WI38 (cell line): ENCODE measurements around the gene CCDC27.

Source experiments
- H3K4me3 ChIP-seq: 2 replicates; pipeline ENCODE4 v1.5.1; 2011; ENCODE audit warnings: low read depth, mild to moderate bottlenecking, control low read depth, low read length
- TF ChIP-seq, protein P1 (sequence below): IDR thresholded peaks from 2 replicates; pipeline ENCODE4 v1.5.1; 2012; ENCODE audit warnings: low read depth, mild to moderate bottlenecking, control low read depth, low read length

Gene CCDC27

DNA sequence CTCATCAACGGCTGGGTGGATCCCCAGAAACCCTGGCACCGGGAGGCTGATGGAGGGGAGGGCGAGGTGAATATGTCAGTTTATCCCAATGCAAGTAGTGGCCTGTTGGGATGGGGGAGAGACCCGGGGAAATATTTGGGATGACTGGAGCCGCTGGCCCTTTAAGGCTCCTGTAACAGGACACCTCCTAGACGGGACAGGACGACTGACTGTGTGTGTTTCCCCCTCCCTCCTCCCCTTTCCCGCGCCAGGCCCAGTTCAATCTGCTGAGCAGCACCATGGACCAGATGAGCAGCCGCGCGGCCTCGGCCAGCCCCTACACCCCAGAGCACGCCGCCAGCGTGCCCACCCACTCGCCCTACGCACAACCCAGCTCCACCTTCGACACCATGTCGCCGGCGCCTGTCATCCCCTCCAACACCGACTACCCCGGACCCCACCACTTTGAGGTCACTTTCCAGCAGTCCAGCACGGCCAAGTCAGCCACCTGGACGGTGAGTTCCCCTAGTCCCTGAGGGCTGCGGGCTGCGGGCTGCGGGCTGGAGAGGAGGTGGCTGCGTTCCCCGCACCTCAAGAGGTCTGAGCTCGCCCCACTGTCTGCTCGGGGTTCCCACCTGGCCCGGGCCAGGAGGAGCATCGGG is 44.8 kb upstream of the CCDC27 start:
- TF ChIP-seq, protein P1, sequence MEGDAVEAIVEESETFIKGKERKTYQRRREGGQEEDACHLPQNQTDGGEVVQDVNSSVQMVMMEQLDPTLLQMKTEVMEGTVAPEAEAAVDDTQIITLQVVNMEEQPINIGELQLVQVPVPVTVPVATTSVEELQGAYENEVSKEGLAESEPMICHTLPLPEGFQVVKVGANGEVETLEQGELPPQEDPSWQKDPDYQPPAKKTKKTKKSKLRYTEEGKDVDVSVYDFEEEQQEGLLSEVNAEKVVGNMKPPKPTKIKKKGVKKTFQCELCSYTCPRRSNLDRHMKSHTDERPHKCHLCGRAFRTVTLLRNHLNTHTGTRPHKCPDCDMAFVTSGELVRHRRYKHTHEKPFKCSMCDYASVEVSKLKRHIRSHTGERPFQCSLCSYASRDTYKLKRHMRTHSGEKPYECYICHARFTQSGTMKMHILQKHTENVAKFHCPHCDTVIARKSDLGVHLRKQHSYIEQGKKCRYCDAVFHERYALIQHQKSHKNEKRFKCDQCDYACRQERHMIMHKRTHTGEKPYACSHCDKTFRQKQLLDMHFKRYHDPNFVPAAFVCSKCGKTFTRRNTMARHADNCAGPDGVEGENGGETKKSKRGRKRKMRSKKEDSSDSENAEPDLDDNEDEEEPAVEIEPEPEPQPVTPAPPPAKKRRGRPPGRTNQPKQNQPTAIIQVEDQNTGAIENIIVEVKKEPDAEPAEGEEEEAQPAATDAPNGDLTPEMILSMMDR, result no peak
- no peak overlapping the region for H3K4me3 ChIP-seq

- H3K4me3 ChIP-seq, result no peak overlapping the region
- TF ChIP-seq, protein P1, result no peak
Measured at GRCh38 chr1:3707939-3708328, 44.3 kb upstream of the CCDC27 start.

DNA sequence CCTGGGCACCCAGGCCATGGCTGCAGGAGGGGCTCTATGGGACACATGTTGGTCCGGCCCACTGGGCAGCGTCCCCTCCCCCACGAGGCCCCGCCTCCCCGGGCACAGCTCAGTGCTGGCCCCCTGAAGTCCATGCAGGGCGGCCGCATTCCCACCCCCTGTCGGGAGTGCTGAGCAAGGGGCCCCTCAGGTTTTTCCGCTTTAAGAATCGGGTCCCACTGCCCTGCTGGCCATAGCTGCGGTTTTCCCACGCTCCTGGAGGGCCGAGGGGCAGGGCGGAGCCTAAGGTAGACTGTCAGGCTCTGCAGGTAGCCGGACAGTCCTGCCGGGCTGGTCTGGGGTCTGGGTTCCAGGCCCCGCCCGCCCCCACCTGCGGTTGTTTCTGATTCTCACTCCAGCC is 43.5 kb upstream of the CCDC27 start:
- TF ChIP-seq, protein P1, result no peak
- no peak overlapping the region for H3K4me3 ChIP-seq

GRCh38 chr1:3710251-3710650 is 42.0 kb upstream of the CCDC27 start:
- no peak overlapping the region for H3K4me3 ChIP-seq
- TF ChIP-seq, protein P1, result no peak

- H3K4me3 ChIP-seq, result no peak overlapping the region
- TF ChIP-seq, protein P1, result no peak
Measured at GRCh38 chr1:3711381-3711779, 40.9 kb upstream of the CCDC27 start.

GRCh38 chr1:3711780-3712451 is 40.3 kb upstream of the CCDC27 start:
- H3K4me3 ChIP-seq, result no peak overlapping the region
- TF ChIP-seq, protein P1, result no peak

GRCh38 chr1:3712573-3713535 is 39.4 kb upstream of the CCDC27 start:
- no peak overlapping the region for H3K4me3 ChIP-seq
- TF ChIP-seq, protein P1, result no peak
